ENCODE measurements around the gene COX11. TPM values are rescaled to one million over a fixed set of nuclear protein-coding genes. Genes with fewer than 3 reads are reported as not detected.

Gene COX11
- total RNA-seq (2014; rRNA removed; shearing (Covaris generic)) = 46.8 and 54.0 TPM in 2 replicates
- polyA plus RNA-seq (2016; fragmentation: Nextera tagmentation; extraction: Ambion mirVana) = 38.2 and 38.9 TPM in 2 replicates

GRCh38 chr17:54968262-54968987 lies at the start of gene COX11, which contains the start of gene STXBP4:
Gene COX11 (minus strand): TSS chr17:54968654. CDS start chr17:54968646, 8 bp downstream.
Gene STXBP4 (plus strand): TSS chr17:54968765. CDS start chr17:54986220, 17,455 bp downstream.
- in situ Hi-C loops (cut with MboI) = no loop called here
- DNase-seq = peak; percentile 97
- WGBS, 2 experiments (ENCODE audit: low coverage in 1 of 2, low lambda C conversion rate in 2 of 2, missing lambda C conversion rate in 2 of 2) = 1 to 2% methylated on average over 52 to 57 of the region's 57 CpGs

GRCh38 chr17:55005520-55005919 lies 37.1 kb upstream of the COX11 start:
- no peak overlapping the region for H3K4me2 ChIP-seq (ENCODE audit: unreplicated experiment)
- H3F3A ChIP-seq (ENCODE audit: insufficient read depth) = no peaks in the 10 kb centered on the region
- no peaks in the 10 kb centered on the region for H3K4me1 ChIP-seq (ENCODE audit: insufficient read depth)
- TF ChIP-seq EZH2 (IDR thresholded peaks at IDR 0.05; ENCODE audit: insufficient read depth, poor library complexity, severe bottlenecking) = no peak
- no peak for TF ChIP-seq EZH2phosphoT487 (IDR thresholded peaks at IDR 0.05; ENCODE audit: insufficient read depth, low read depth)
- peak; percentile 13 for DNase-seq
- H3K4me3 ChIP-seq = no peak overlapping the region
- no peak overlapping the region for H3K9ac ChIP-seq
- H3K27ac ChIP-seq = no peak overlapping the region
- H3K79me2 ChIP-seq (ENCODE audit: insufficient read depth) = no peaks in the 10 kb centered on the region
- 86 to 97% methylated on average over 1 of the region's 1 CpG for WGBS, 2 experiments (ENCODE audit: low coverage in 1 of 2, low lambda C conversion rate in 2 of 2, missing lambda C conversion rate in 2 of 2)
- H3K9me3 ChIP-seq (ENCODE audit: low read depth) = no peaks in the 10 kb centered on the region
- no peak overlapping the region for H2AFZ ChIP-seq
- no peaks in the 10 kb centered on the region for H3K27me3 ChIP-seq (replicated peaks; ENCODE audit: insufficient read depth)
- in situ Hi-C loops (cut with MboI) = no loop called here
- H4K20me1 ChIP-seq (ENCODE audit: insufficient read depth) = no peaks in the 10 kb centered on the region
- no peaks in the 10 kb centered on the region for H3K9me2 ChIP-seq (ENCODE audit: insufficient read depth)
- peaks cover 8% of the 10 kb centered on the region; the same call in 1 of the 2 replicates for H3K36me3 ChIP-seq (ENCODE audit: low read depth)

More at GRCh38 chr17:54968262-54968987, at the start of gene COX11, which contains the start of gene STXBP4:
- no peaks in the 10 kb centered on the region for H4K20me1 ChIP-seq (ENCODE audit: insufficient read depth)
- H3K4me1 ChIP-seq (ENCODE audit: insufficient read depth) = peaks cover 13% of the 10 kb centered on the region
- H3K79me2 ChIP-seq (ENCODE audit: insufficient read depth) = peaks cover 69% of the 10 kb centered on the region
- H3K36me3 ChIP-seq (ENCODE audit: low read depth) = peaks cover 13% of the 10 kb centered on the region
- peak within 1 kb of the TSS; percentile 96 for H3K4me3 ChIP-seq
- H3F3A ChIP-seq (ENCODE audit: insufficient read depth) = 0 out of 2 replicates have a peak, but pooled peaks cover 7% of the 10 kb centered on the region
- peak within 1 kb of the TSS; percentile 93 for H3K4me2 ChIP-seq (ENCODE audit: unreplicated experiment)
- H3K9me2 ChIP-seq (ENCODE audit: insufficient read depth) = no peaks in the 10 kb centered on the region
- peak within 1 kb of the TSS; percentile 82 for H3K27ac ChIP-seq
- H2AFZ ChIP-seq = peak within 1 kb of the TSS; percentile 99
- H3K9ac ChIP-seq = peak within 1 kb of the TSS; percentile 92
- H3K9me3 ChIP-seq (ENCODE audit: low read depth) = no peaks in the 10 kb centered on the region
- no peak for TF ChIP-seq EZH2 (IDR thresholded peaks at IDR 0.05; ENCODE audit: insufficient read depth, poor library complexity, severe bottlenecking)
- TF ChIP-seq EZH2phosphoT487 (IDR thresholded peaks at IDR 0.05; ENCODE audit: insufficient read depth, low read depth) = no peak
- no peaks in the 10 kb centered on the region for H3K27me3 ChIP-seq (replicated peaks; ENCODE audit: insufficient read depth)

- H3K9me2 ChIP-seq (ENCODE audit: insufficient read depth) = no peaks in the 10 kb centered on the region
- H3K79me2 ChIP-seq (ENCODE audit: insufficient read depth) = no peaks in the 10 kb centered on the region
- in situ Hi-C loops (cut with MboI) = no loop called here
- H3K36me3 ChIP-seq (ENCODE audit: low read depth) = peaks cover 8% of the 10 kb centered on the region; the same call in 1 of the 2 replicates
- no peaks in the 10 kb centered on the region for H3F3A ChIP-seq (ENCODE audit: insufficient read depth)
- no peak for TF ChIP-seq EZH2phosphoT487 (IDR thresholded peaks at IDR 0.05; ENCODE audit: insufficient read depth, low read depth)
- TF ChIP-seq EZH2 (IDR thresholded peaks at IDR 0.05; ENCODE audit: insufficient read depth, poor library complexity, severe bottlenecking) = no peak
- H3K27me3 ChIP-seq (replicated peaks; ENCODE audit: insufficient read depth) = no peaks in the 10 kb centered on the region
- WGBS, 2 experiments (ENCODE audit: low coverage in 1 of 2, low lambda C conversion rate in 2 of 2, missing lambda C conversion rate in 2 of 2) = 70 to 82% methylated on average over 2 to 5 of the region's 5 CpGs
- no peak overlapping the region for H2AFZ ChIP-seq
- no peak overlapping the region for H3K9ac ChIP-seq
- H4K20me1 ChIP-seq (ENCODE audit: insufficient read depth) = no peaks in the 10 kb centered on the region
- no peak overlapping the region for H3K4me3 ChIP-seq
- no peak for DNase-seq
- H3K4me2 ChIP-seq (ENCODE audit: unreplicated experiment) = no peak overlapping the region
- H3K4me1 ChIP-seq (ENCODE audit: insufficient read depth) = no peaks in the 10 kb centered on the region
- H3K27ac ChIP-seq = no peak overlapping the region
- no peaks in the 10 kb centered on the region for H3K9me3 ChIP-seq (ENCODE audit: low read depth)
These were observed 36.0 kb upstream of the COX11 start for GRCh38 chr17:55004484-55004883.

- Histone ChIP-seq H3K27me3 (replicated peaks; ENCODE audit: insufficient read depth) (no peaks in the 10 kb centered on the region), H3K4me2 (ENCODE audit: unreplicated experiment) (no peak overlapping the region), H2AFZ (no peak overlapping the region), H3K79me2 (ENCODE audit: insufficient read depth) (no peaks in the 10 kb centered on the region), H3K9me2 (ENCODE audit: insufficient read depth) (no peaks in the 10 kb centered on the region), H3K4me3 (no peak overlapping the region), H4K20me1 (ENCODE audit: insufficient read depth) (no peaks in the 10 kb centered on the region), H3K27ac (no peak overlapping the region), H3K4me1 (ENCODE audit: insufficient read depth) (no peaks in the 10 kb centered on the region), H3K9me3 (ENCODE audit: low read depth) (no peaks in the 10 kb centered on the region), H3F3A (ENCODE audit: insufficient read depth) (no peaks in the 10 kb centered on the region), H3K36me3 (ENCODE audit: low read depth) (peaks cover 8% of the 10 kb centered on the region; the same call in 1 of the 2 replicates), H3K9ac (no peak overlapping the region)
- no peak for DNase-seq
- in situ Hi-C loops (cut with MboI) = no loop called here
- no peak for TF ChIP-seq EZH2 (IDR thresholded peaks at IDR 0.05; ENCODE audit: insufficient read depth, poor library complexity, severe bottlenecking)
- TF ChIP-seq EZH2phosphoT487 (IDR thresholded peaks at IDR 0.05; ENCODE audit: insufficient read depth, low read depth) = no peak
These were observed 34.0 kb upstream of the COX11 start for GRCh38 chr17:55002458-55002857.
